ENCODE data around the gene NFIA.

Gene NFIA

GRCh38 chr1:61337981-61338848, 255.9 kb downstream of the NFIA start (continued):
- no peak for TF ChIP-seq ZNF221 (tag by site-specific recombination; IDR thresholded peaks at IDR 0.05; ENCODE audit: borderline replicate concordance)
- TF ChIP-seq ZBTB7A (tag by site-specific recombination; IDR thresholded peaks at IDR 0.05; ENCODE audit: low read depth), result no peak
- peak; percentile 41; the same call in 1 of the 2 replicates for TF ChIP-seq SCRT2 (tag by site-specific recombination; IDR thresholded peaks at IDR 0.05)
- TF ChIP-seq HIC1 (tag by site-specific recombination; IDR thresholded peaks at IDR 0.05), result no peak
- no peak for TF ChIP-seq KLF16 (tag by site-specific recombination; IDR thresholded peaks at IDR 0.05)
- no peak for TF ChIP-seq TCF7L2 (IDR thresholded peaks at IDR 0.05; ENCODE audit: borderline replicate concordance, low read depth, low read length)
- no peak for TF ChIP-seq KLF10 (tag by site-specific recombination; IDR thresholded peaks at IDR 0.05)
- TF ChIP-seq, protein P1, sequence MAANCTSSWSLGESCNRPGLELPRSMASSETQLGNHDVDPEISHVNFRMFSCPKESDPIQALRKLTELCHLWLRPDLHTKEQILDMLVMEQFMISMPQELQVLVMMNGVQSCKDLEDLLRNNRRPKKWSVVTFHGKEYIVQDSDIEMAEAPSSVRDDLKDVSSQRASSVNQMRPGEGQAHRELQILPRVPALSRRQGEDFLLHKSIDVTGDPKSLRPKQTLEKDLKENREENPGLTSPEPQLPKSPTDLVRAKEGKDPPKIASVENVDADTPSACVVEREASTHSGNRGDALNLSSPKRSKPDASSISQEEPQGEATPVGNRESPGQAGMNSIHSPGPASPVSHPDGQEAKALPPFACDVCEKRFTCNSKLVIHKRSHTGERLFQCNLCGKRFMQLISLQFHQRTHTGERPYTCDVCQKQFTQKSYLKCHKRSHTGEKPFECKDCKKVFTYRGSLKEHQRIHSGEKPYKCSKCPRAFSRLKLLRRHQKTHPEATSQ (tag by site-specific recombination; IDR thresholded peaks at IDR 0.05), result no peak
- no peak for TF ChIP-seq ZNF211 (tag by site-specific recombination; IDR thresholded peaks at IDR 0.05; ENCODE audit: low read depth)
- no peak for TF ChIP-seq ZNF114 (tag by site-specific recombination; IDR thresholded peaks at IDR 0.05)
- TF ChIP-seq ZSCAN18 (tag by site-specific recombination; IDR thresholded peaks at IDR 0.05), result no peak
- no peak for TF ChIP-seq ZNF792 (tag by site-specific recombination; IDR thresholded peaks at IDR 0.05)
- TF ChIP-seq TRIM28 (IDR thresholded peaks at IDR 0.05; ENCODE audit: borderline replicate concordance, low read length), result 0 out of 2 replicates have a peak, but pooled peaks have one; percentile 27
- no peak for TF ChIP-seq ZNF549 (tag by site-specific recombination; IDR thresholded peaks at IDR 0.05)
- no peak for TF ChIP-seq SALL2 (tag by site-specific recombination; IDR thresholded peaks at IDR 0.05; ENCODE audit: borderline replicate concordance)
- TF ChIP-seq ZNF433 (tag by site-specific recombination; IDR thresholded peaks at IDR 0.05; ENCODE audit: low read depth), result no peak
- TF ChIP-seq ZNF10 (tag by site-specific recombination; IDR thresholded peaks at IDR 0.05), result no peak
- no peak for TF ChIP-seq ZNF266 (tag by site-specific recombination; IDR thresholded peaks at IDR 0.05; ENCODE audit: low read depth)
- peak; percentile 67; the same call in 1 of the 2 replicates for TF ChIP-seq ZNF600 (tag by site-specific recombination; IDR thresholded peaks at IDR 0.05)
- TF ChIP-seq BCL11A (tag by site-specific recombination; IDR thresholded peaks at IDR 0.05; ENCODE audit: low read depth), result no peak
- no peak for TF ChIP-seq ZNF777 (tag by site-specific recombination; IDR thresholded peaks at IDR 0.05; ENCODE audit: borderline replicate concordance)
- no peak for TF ChIP-seq ZNF473 (tag by site-specific recombination; IDR thresholded peaks at IDR 0.05)
- TF ChIP-seq ZNF529 (tag by site-specific recombination; IDR thresholded peaks at IDR 0.05; ENCODE audit: insufficient replicate concordance), result no peak
- TF ChIP-seq ZNF48 (tag by site-specific recombination; IDR thresholded peaks at IDR 0.05), result no peak
- TF ChIP-seq ZNF658 (tag by site-specific recombination; IDR thresholded peaks at IDR 0.05), result no peak
- TF ChIP-seq ZFP37 (tag by site-specific recombination; IDR thresholded peaks at IDR 0.05), result 0 out of 2 replicates have a peak, but pooled peaks have one; percentile 48
- TF ChIP-seq ZNF133 (tag by site-specific recombination; IDR thresholded peaks at IDR 0.05), result no peak
- peak; percentile 58 for TF ChIP-seq PATZ1 (tag by site-specific recombination; IDR thresholded peaks at IDR 0.05)
- TF ChIP-seq ZNF112 (tag by site-specific recombination; IDR thresholded peaks at IDR 0.05), result no peak
- TF ChIP-seq, protein P2, sequence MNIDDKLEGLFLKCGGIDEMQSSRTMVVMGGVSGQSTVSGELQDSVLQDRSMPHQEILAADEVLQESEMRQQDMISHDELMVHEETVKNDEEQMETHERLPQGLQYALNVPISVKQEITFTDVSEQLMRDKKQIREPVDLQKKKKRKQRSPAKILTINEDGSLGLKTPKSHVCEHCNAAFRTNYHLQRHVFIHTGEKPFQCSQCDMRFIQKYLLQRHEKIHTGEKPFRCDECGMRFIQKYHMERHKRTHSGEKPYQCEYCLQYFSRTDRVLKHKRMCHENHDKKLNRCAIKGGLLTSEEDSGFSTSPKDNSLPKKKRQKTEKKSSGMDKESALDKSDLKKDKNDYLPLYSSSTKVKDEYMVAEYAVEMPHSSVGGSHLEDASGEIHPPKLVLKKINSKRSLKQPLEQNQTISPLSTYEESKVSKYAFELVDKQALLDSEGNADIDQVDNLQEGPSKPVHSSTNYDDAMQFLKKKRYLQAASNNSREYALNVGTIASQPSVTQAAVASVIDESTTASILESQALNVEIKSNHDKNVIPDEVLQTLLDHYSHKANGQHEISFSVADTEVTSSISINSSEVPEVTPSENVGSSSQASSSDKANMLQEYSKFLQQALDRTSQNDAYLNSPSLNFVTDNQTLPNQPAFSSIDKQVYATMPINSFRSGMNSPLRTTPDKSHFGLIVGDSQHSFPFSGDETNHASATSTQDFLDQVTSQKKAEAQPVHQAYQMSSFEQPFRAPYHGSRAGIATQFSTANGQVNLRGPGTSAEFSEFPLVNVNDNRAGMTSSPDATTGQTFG (tag by site-specific recombination; IDR thresholded peaks at IDR 0.05; ENCODE audit: borderline replicate concordance), result no peak
- TF ChIP-seq ZNF610 (tag by site-specific recombination; IDR thresholded peaks at IDR 0.05; ENCODE audit: borderline replicate concordance), result no peak

All from HEK293 (cell line).